CD4-positive, alpha-beta memory T cell (primary cell): Measurements from ENCODE around the gene SPRED2. TPM values are rescaled to one million over a fixed set of nuclear protein-coding genes. Genes with fewer than 3 reads are reported as not detected.

Experiments
- CTCF ChIA-PET: fragments of 350-600 bp; sonication (Branson Sonifier 250); formaldehyde crosslinking; loops from one replicate; lab custom pipeline; 2021; ENCODE audit warnings: inconsistent platforms; ENCODE audit not compliant: partially characterized antibody; lab: Charles Lee
- POLR2A ChIA-PET: fragments of 350-600 bp; sonication (Branson Sonifier 250); formaldehyde crosslinking; loops from one replicate; lab custom pipeline; 2021; ENCODE audit not compliant: partially characterized antibody; lab: Charles Lee
- DNase-seq, 5 donors: peaks; one replicate each; pipeline versions ENCODE4 v3.0.0 to v3.0.0-alpha.2; 2020 to 2022; ENCODE audit warnings: mixed read lengths in 1 of 5
- H3K27ac ChIP-seq: one replicate; pipeline ENCODE4 v1.7.0; 2013; ENCODE audit warnings: low read depth, low read length
- H3K27me3 ChIP-seq: 2 replicates; pipeline ENCODE4 v1.7.0; 2013; ENCODE audit warnings: mild to moderate bottlenecking, low read length, moderate library complexity; ENCODE audit not compliant: insufficient read depth
- H3K36me3 ChIP-seq: 2 replicates; pipeline ENCODE4 v1.7.0; 2013; ENCODE audit warnings: mild to moderate bottlenecking, low read length, moderate library complexity; ENCODE audit not compliant: insufficient read depth
- H3K4me1 ChIP-seq: 2 replicates; pipeline ENCODE4 v1.7.0; 2013; ENCODE audit warnings: mild to moderate bottlenecking, low read length, moderate library complexity; ENCODE audit not compliant: insufficient read depth
- H3K4me3 ChIP-seq, 2 donors: one replicate each; pipeline ENCODE4 v1.7.0; 2013; ENCODE audit warnings: low read length in 2 of 2, mild to moderate bottlenecking in 1 of 2
- H3K9me3 ChIP-seq, 2 donors: one replicate each; pipeline ENCODE4 v1.7.0; 2013; ENCODE audit warnings: low read length in 2 of 2, control low read depth in 1 of 2; ENCODE audit not compliant: control insufficient read depth in 1 of 2
- H3K27ac Mint-ChIP-seq, 7 donors: one replicate each; pipeline ENCODE4 v1.8.0; 2020 to 2021; ENCODE audit warnings: mixed read lengths in 7 of 7, mild to moderate bottlenecking in 6 of 7, inconsistent platforms in 3 of 7, moderate library complexity in 3 of 7
- H3K27me3 Mint-ChIP-seq, 2 donors: one replicate each; pipeline ENCODE4 v1.8.0; 2020 to 2021; ENCODE audit warnings: mixed read lengths in 2 of 2
- H3K36me3 Mint-ChIP-seq, 2 donors: one replicate each; pipeline ENCODE4 v1.8.0; 2020 to 2021; ENCODE audit warnings: mixed read lengths in 2 of 2, inconsistent platforms in 1 of 2, mild to moderate bottlenecking in 1 of 2
- H3K4me1 Mint-ChIP-seq, 4 donors: one replicate each; pipeline ENCODE4 v1.8.0; 2020 to 2021; ENCODE audit warnings: mixed read lengths in 4 of 4, mild to moderate bottlenecking in 1 of 4
- H3K4me3 Mint-ChIP-seq, 8 donors: one replicate each; pipeline ENCODE4 v1.8.0; 2020 to 2021; ENCODE audit warnings: mixed read lengths in 8 of 8, mild to moderate bottlenecking in 7 of 8, moderate library complexity in 6 of 8, inconsistent platforms in 3 of 8
- H3K9me3 Mint-ChIP-seq, 8 donors: one replicate each; pipeline ENCODE4 v1.8.0; 2020 to 2021; ENCODE audit warnings: mixed read lengths in 8 of 8, mild to moderate bottlenecking in 5 of 8, inconsistent platforms in 3 of 8, moderate library complexity in 1 of 8
- intact Hi-C: fragments of 100-400 bp; cut with micrococcal nuclease; formaldehyde crosslinking; loops from one replicate; pipeline ENCODE4 v1.15.1; 2023
- polyA plus RNA-seq, 2 donors: library from polyadenylated mRNA; unstranded; fragments of 300-500 nt; fragmentation: Illumina TruSeq; gene quantifications; one replicate each; pipeline ENCODE4 v1.2.3, GENCODE V29; 2021
- total RNA-seq, 2 experiments: library from RNA; stranded (reverse); gene quantifications; one replicate each; pipeline ENCODE4 v1.2.3, GENCODE V29; 2021

The SPRED2 gene
- total and polyA plus RNA-seq, 4 experiments from 2014 or later, result 0.27 to 1.3 (median 0.62) TPM

- DNase-seq, result no peak
- intact Hi-C loops, result no loop called here
- no peaks in the 10 kb centered on the region for H3K27me3 ChIP-seq
- H3K36me3 Mint-ChIP-seq, result peaks cover 0 to 10% of the 10 kb centered on the region in 2 donors
- H3K4me1 ChIP-seq, result peaks cover 13% of the 10 kb centered on the region
- CTCF ChIA-PET, result interaction anchor here (1.3 to 1.4 kb wide), 2 partner anchors 10 to 215 kb away, joined by 3 to 4 read pairs; no protein-coding TSS in a partner anchor
- POLR2A ChIA-PET, result interaction anchor here (0.8 to 1.3 kb wide), 3 partner anchors 12 to 50 kb away, joined by 3 to 4 read pairs (median 3); partner anchors contain the start of gene ACTR2
- peaks cover under 1% of the 10 kb centered on the region for H3K36me3 ChIP-seq
- H3K27me3 Mint-ChIP-seq, result no peaks in the 10 kb centered on the region
- H3K9me3 ChIP-seq, result no peaks in the 10 kb centered on the region
- H3K4me1 Mint-ChIP-seq, result peaks cover 10 to 25% (median 16%) of the 10 kb centered on the region in 4 donors
- peak overlapping the region in 3 of 8 donors; percentile 2 to 42 (median 10) for H3K4me3 Mint-ChIP-seq
- H3K27ac ChIP-seq, result no peak overlapping the region
- H3K27ac Mint-ChIP-seq, result no peak overlapping the region
- no peak overlapping the region for H3K4me3 ChIP-seq
- no peaks in the 10 kb centered on the region for H3K9me3 Mint-ChIP-seq
Observed at GRCh38 chr2:65277791-65278483, 154.5 kb downstream of the SPRED2 start.

GRCh38 chr2:65277118-65277517 is 155.3 kb downstream of the SPRED2 start:
- Mint-ChIP-seq H3K27ac (peak overlapping the region in 1 of 7 donors; percentile 35), H3K4me1 (peaks cover 10 to 25% (median 16%) of the 10 kb centered on the region in 4 donors), H3K4me3 (peak overlapping the region in 1 of 8 donors; percentile 17), H3K9me3 (no peaks in the 10 kb centered on the region), H3K36me3 (peaks cover 0 to 18% of the 10 kb centered on the region in 2 donors), H3K27me3 (no peaks in the 10 kb centered on the region)
- peaks cover 9% of the 10 kb centered on the region for H3K36me3 ChIP-seq
- H3K27me3 ChIP-seq, result no peaks in the 10 kb centered on the region
- intact Hi-C loops, result no loop called here
- ChIA-PET CTCF (interaction anchor here (1.1 to 1.4 kb wide), 3 partner anchors 9 to 216 kb away, joined by 3 to 5 read pairs (median 4); no protein-coding TSS in a partner anchor), POLR2A (interaction anchor here (1.0 kb wide), 1 partner anchor 13 kb away, joined by 4 read pairs; no protein-coding TSS in a partner anchor)
- no peak overlapping the region for H3K4me3 ChIP-seq
- H3K4me1 ChIP-seq, result peaks cover 13% of the 10 kb centered on the region
- DNase-seq, result no peak
- H3K9me3 ChIP-seq, result no peaks in the 10 kb centered on the region
- no peak overlapping the region for H3K27ac ChIP-seq

GRCh38 chr2:65276609-65277008 is 155.8 kb downstream of the SPRED2 start:
- Mint-ChIP-seq H3K4me1 (peaks cover 10 to 25% (median 16%) of the 10 kb centered on the region in 4 donors), H3K36me3 (peaks cover 1 to 21% of the 10 kb centered on the region in 2 donors), H3K27me3 (no peaks in the 10 kb centered on the region), H3K9me3 (no peaks in the 10 kb centered on the region), H3K4me3 (no peak overlapping the region), H3K27ac (no peak overlapping the region)
- H3K36me3 ChIP-seq, result peaks cover 9% of the 10 kb centered on the region
- ChIA-PET POLR2A (interaction anchor here (0.9 kb wide), 1 partner anchor 146 kb away, joined by 3 read pairs; the partner anchor contains the start of gene RAB1A), CTCF (interaction anchor here (0.5 to 1.3 kb wide), 3 partner anchors 9 to 69 kb away, joined by 3 to 5 read pairs (median 4); no protein-coding TSS in a partner anchor)
- intact Hi-C loops, result no loop called here
- H3K9me3 ChIP-seq, result no peaks in the 10 kb centered on the region
- peaks cover 13% of the 10 kb centered on the region for H3K4me1 ChIP-seq
- no peaks in the 10 kb centered on the region for H3K27me3 ChIP-seq
- no peak overlapping the region for H3K27ac ChIP-seq
- no peak for DNase-seq
- no peak overlapping the region for H3K4me3 ChIP-seq

GRCh38 chr2:65275141-65275915 is 157.1 kb downstream of the SPRED2 start:
- Mint-ChIP-seq H3K36me3 (peaks cover 5 to 28% of the 10 kb centered on the region in 2 donors), H3K27me3 (no peaks in the 10 kb centered on the region), H3K4me1 (peaks cover 10 to 25% (median 16%) of the 10 kb centered on the region in 4 donors), H3K4me3 (no peak overlapping the region), H3K27ac (peak overlapping the region in 4 of 7 donors; percentile 3 to 54 (median 27)), H3K9me3 (no peaks in the 10 kb centered on the region)
- no peaks in the 10 kb centered on the region for H3K27me3 ChIP-seq
- intact Hi-C loops, result no loop called here
- no peak for DNase-seq
- peaks cover 9% of the 10 kb centered on the region for H3K36me3 ChIP-seq
- H3K9me3 ChIP-seq, result no peaks in the 10 kb centered on the region
- H3K27ac ChIP-seq, result no peak overlapping the region
- peaks cover 13% of the 10 kb centered on the region for H3K4me1 ChIP-seq
- H3K4me3 ChIP-seq, result no peak overlapping the region
- ChIA-PET POLR2A (interaction anchor here (0.7 kb wide), 1 partner anchor 24 kb away, joined by 3 read pairs; no protein-coding TSS in a partner anchor), CTCF (no interaction called here)

GRCh38 chr2:65273344-65273743 is 159.1 kb downstream of the SPRED2 start:
- no peak for DNase-seq
- H3K9me3 ChIP-seq, result no peaks in the 10 kb centered on the region
- H3K27ac ChIP-seq, result no peak overlapping the region
- no peaks in the 10 kb centered on the region for H3K27me3 Mint-ChIP-seq
- H3K4me1 Mint-ChIP-seq, result peaks cover 5 to 17% (median 10%) of the 10 kb centered on the region in 4 donors
- no peaks in the 10 kb centered on the region for H3K27me3 ChIP-seq
- H3K9me3 Mint-ChIP-seq, result peaks cover 0 to 2% (median 0%) of the 10 kb centered on the region in 8 donors
- peaks cover 17 to 42% of the 10 kb centered on the region in 2 donors for H3K36me3 Mint-ChIP-seq
- no peak overlapping the region for H3K4me3 Mint-ChIP-seq
- POLR2A ChIA-PET, result no interaction called here
- peaks cover 4% of the 10 kb centered on the region for H3K4me1 ChIP-seq
- H3K4me3 ChIP-seq, result no peak overlapping the region
- peaks cover 17% of the 10 kb centered on the region for H3K36me3 ChIP-seq
- CTCF ChIA-PET, result interaction anchor here (1.4 kb wide), 1 partner anchor 149 kb away, joined by 3 read pairs; no protein-coding TSS in a partner anchor
- intact Hi-C loops, result no loop called here
- H3K27ac Mint-ChIP-seq, result no peak overlapping the region

GRCh38 chr2:65268957-65269356 is 163.4 kb downstream of the SPRED2 start:
- intact Hi-C loops, result loop anchor here (10.0 kb wide), 1 partner anchor 166 kb away; the partner anchor contains the start of gene SPRED2
- Mint-ChIP-seq H3K27me3 (no peaks in the 10 kb centered on the region), H3K36me3 (peaks cover 40 to 76% of the 10 kb centered on the region in 2 donors), H3K4me1 (peaks cover 0 to 8% (median 6%) of the 10 kb centered on the region in 4 donors), H3K27ac (no peak overlapping the region), H3K9me3 (peaks cover 0 to 2% (median 0%) of the 10 kb centered on the region in 8 donors), H3K4me3 (no peak overlapping the region)
- ChIA-PET POLR2A (no interaction called here), CTCF (interaction anchor here (0.6 kb wide), 1 partner anchor 12 kb away, joined by 3 read pairs; no protein-coding TSS in a partner anchor)
- Histone ChIP-seq H3K27me3 (no peaks in the 10 kb centered on the region), H3K27ac (no peak overlapping the region), H3K4me1 (peaks cover 4% of the 10 kb centered on the region), H3K36me3 (peaks cover 50% of the 10 kb centered on the region), H3K9me3 (no peaks in the 10 kb centered on the region), H3K4me3 (no peak overlapping the region)
- DNase-seq, result no peak
